ENCODE measurements around the gene RRP1.

RRP1 gene

DNA sequence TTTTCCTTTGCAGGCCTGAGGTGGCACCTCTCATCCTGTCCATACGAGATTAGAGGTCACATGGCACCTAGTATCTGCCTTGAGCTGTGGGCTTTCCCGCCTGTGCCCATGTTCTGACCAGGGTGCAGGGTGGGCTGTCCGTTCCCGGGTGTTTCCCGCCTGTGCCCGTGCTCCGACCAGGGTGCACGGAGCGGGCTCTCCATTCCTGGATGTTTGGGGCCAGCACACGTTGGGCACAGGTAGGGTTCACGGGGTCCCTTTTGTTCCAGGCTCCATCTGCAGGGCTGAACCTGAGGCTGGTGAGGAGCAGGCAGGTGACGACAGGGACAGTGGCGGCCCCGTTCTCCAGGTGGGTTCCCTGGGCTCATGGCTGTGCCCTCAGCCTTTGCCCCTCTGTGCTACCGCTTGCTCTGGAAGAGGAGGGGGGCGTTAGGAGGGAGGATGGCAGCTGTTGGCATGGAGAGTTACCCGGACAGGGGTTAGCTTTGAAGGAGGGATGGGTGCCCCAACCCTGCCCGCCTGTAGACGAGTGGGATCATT lies 10.0 kb downstream of the RRP1 start:
- in situ Hi-C loops (cut with HindIII; ENCODE audit: low sequenced_read_pairs): no loop called here
- no peak for DNase-seq (ENCODE audit: low read depth, low spot score)
- TF ChIP-seq, protein P1, sequence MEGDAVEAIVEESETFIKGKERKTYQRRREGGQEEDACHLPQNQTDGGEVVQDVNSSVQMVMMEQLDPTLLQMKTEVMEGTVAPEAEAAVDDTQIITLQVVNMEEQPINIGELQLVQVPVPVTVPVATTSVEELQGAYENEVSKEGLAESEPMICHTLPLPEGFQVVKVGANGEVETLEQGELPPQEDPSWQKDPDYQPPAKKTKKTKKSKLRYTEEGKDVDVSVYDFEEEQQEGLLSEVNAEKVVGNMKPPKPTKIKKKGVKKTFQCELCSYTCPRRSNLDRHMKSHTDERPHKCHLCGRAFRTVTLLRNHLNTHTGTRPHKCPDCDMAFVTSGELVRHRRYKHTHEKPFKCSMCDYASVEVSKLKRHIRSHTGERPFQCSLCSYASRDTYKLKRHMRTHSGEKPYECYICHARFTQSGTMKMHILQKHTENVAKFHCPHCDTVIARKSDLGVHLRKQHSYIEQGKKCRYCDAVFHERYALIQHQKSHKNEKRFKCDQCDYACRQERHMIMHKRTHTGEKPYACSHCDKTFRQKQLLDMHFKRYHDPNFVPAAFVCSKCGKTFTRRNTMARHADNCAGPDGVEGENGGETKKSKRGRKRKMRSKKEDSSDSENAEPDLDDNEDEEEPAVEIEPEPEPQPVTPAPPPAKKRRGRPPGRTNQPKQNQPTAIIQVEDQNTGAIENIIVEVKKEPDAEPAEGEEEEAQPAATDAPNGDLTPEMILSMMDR (IDR thresholded peaks at IDR 0.05; ENCODE audit: low read depth, low read length): no peak
- no peak overlapping the region for H3K4me3 ChIP-seq (ENCODE audit: low read depth, low read length)

DNA sequence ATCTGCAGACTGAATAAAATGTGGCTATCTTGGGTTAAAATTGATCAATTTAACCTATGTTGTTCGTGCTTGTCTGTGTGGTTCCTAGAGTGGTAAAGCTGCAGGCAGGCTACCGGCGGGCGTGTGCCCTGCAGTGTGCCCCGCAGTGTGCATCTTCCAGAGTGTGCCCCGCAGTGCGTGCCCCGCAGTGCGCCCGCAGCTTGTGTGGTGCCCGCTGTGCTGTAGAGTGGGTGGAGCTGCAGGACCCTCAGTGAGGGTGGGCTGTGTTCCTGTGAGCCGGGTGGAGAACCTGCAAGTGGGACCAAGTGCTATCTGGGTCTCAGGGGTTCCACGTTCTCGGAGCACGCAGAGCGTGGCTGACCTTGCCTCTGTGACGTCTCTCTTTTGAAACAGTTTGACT lies 10.7 kb downstream of the RRP1 start:
- DNase-seq (ENCODE audit: low read depth, low spot score): no peak
- TF ChIP-seq, protein P1 (IDR thresholded peaks at IDR 0.05; ENCODE audit: low read depth, low read length): no peak
- no peak overlapping the region for H3K4me3 ChIP-seq (ENCODE audit: low read depth, low read length)
- in situ Hi-C loops (cut with HindIII; ENCODE audit: low sequenced_read_pairs): no loop called here

DNA sequence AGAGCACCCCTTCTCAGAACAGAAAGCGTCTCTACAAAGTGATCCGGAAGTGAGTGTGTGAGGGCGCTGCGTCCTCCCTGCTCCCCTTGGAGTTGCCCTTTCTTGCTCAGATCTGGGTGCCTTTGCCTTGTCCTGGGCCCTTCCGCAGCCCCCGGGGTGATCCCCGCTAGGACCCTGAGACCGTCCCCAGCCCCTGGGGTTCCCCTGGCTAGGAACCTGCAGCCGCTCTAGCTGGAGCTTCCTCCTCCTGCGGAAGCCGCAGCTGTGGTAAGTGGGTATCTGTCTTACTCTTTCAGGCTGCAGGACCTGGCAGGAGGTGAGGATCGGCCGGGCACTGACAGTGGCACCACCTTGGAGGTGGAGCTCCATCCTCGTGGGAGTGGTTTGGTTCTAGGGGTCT lies 11.2 kb downstream of the RRP1 start:
- DNase-seq (ENCODE audit: low read depth, low spot score): no peak
- in situ Hi-C loops (cut with HindIII; ENCODE audit: low sequenced_read_pairs): no loop called here
- H3K4me3 ChIP-seq (ENCODE audit: low read depth, low read length): no peak overlapping the region
- TF ChIP-seq, protein P1 (IDR thresholded peaks at IDR 0.05; ENCODE audit: low read depth, low read length): no peak

DNA sequence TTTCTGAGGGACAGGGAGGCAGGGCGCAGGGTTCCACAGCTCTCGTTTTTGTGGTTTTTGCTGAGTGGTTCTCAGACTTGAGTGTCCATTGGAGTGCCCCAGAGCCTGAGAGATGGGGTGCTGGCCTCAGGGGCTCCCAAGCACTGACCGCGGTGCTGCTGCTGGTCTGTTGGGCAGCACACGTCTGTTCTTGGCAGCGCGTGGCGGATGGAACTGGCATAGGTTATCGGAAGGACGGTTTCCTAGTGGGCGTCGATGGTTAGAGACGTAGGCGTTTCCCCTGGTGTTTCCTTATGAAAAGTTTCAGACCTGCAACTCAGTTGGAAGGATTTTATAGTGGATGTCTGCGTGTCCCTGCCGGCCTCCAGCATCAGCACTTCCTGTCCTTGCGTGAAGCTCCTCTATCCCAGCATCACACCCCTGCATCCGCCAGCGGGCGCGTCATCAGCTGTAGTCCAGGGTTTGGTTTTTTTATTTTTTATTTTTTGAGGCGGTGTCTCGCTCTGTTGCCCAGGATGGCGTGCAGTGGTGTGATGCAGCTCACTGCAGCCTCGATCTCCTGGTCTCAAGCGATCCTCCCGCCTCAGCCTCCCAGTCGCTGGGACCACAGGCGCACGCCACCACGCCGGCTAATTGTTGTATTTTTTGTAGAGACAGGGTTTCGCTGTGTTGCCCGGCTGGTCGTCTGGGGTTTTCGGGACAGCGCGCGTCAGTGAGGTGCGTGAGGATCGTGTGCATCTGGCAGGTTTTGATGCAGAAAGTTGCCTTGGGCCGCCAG lies 11.8 kb downstream of the RRP1 start:
- in situ Hi-C loops (cut with HindIII; ENCODE audit: low sequenced_read_pairs): no loop called here
- TF ChIP-seq, protein P1 (IDR thresholded peaks at IDR 0.05; ENCODE audit: low read depth, low read length): no peak
- H3K4me3 ChIP-seq (ENCODE audit: low read depth, low read length): no peak overlapping the region
- DNase-seq (ENCODE audit: low read depth, low spot score): no peak

DNA sequence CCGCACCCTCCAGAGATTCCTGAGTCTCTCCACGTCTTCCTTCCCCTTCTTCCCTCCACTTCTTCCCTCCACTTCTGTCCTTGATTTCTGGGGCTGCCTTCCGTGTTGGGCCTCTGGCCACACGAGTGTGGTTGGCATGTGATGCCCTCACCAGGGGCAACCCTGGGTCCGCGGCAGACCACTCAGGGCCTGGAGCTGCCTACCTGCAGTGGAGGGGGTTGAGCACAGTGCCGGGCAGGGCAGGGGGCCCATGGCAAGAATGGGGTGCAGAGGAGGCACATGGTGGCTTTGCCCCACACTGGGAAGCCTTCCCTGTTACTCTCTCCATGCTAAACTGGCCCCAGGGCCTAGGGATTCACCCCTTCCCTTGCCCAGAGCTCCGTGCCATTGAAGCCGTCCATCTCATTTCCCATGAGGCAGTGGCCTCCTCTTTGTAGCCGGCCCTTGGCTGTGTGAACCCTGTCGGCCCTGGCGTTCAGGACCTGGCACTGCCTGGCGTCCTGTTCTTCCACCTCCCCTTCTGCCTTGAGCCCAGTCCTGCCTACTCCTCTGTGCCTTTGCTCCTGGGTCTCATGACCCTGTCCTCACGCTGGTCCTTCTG lies 13.4 kb downstream of the RRP1 start:
- H3K4me3 ChIP-seq (ENCODE audit: low read depth, low read length): no peak overlapping the region
- no peak for DNase-seq (ENCODE audit: low read depth, low spot score)
- TF ChIP-seq, protein P1 (IDR thresholded peaks at IDR 0.05; ENCODE audit: low read depth, low read length): no peak
- in situ Hi-C loops (cut with HindIII; ENCODE audit: low sequenced_read_pairs): no loop called here

DNA sequence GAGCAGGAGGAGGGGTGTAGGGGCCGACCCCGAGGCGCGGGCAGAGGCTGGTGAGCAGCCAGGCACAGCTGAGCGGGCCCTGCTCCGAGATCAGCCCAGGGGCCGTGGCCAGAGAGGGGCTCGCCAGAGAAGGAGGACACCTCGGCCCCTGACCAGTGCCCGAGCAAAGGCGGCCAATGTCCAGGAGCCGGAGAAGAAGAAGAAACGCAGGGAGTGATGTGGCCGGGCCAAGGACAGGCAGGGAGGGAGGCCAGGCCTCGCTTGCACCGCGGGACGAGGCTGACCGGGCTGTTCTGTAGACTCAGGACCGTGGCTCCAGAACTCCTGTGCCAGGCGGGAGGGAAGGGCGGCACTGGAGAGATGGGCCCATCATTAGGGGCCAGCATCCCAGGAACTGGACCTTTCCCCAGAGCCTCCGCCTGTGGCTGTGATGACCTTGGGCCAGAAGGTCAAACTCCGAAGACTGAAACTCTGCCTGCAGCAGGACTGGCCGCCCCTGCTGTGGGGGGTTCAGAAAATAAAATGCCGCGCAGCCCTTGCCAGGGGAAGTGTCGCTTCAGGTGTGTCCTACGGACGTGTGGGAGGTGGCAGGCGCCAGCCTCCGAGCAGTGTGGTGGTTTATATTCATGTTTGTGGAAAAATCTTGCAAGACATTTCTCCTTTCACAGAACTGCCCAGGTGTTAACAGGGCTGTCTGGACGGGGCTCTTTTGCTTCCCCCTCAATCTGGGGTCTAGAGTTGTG lies 14.4 kb downstream of the RRP1 start:
- no peak overlapping the region for H3K4me3 ChIP-seq (ENCODE audit: low read depth, low read length)
- TF ChIP-seq, protein P1 (IDR thresholded peaks at IDR 0.05; ENCODE audit: low read depth, low read length): no peak
- in situ Hi-C loops (cut with HindIII; ENCODE audit: low sequenced_read_pairs): no loop called here
- DNase-seq (ENCODE audit: low read depth, low spot score): no peak
